Stimulated activated naive CD4-positive, alpha-beta T cell (primary cell): ENCODE measurements around the gene DPP8.
"Not testable (repeated sequence)": the region's sequence is repeated elsewhere in the genome, so short reads cannot be mapped to it uniquely, and the experiment has no call there.

Source experiments
- DNase-seq, 6 experiments: peaks; one replicate each; lab custom pipeline; 2025; lab: John Stamatoyannopoulos, UW

DPP8 gene

GRCh38 chr15:65525622-65526021 is 8.1 kb upstream of the DPP8 start:
- no peak for DNase-seq

- DNase-seq, result no peak
Observed at GRCh38 chr15:65524226-65524625, 6.7 kb upstream of the DPP8 start.

- no peak for DNase-seq
Observed at GRCh38 chr15:65521350-65521749, 3.9 kb upstream of the DPP8 start.

- DNase-seq, result no peak
Observed at GRCh38 chr15:65518633-65519285, 1.3 kb upstream of the DPP8 start.

- no peak for DNase-seq
Observed at GRCh38 chr15:65517866-65518207, 348 bp upstream of the DPP8 start.

- DNase-seq, result no peak
Observed at GRCh38 chr15:65512807-65513416, 4.6 kb downstream of the DPP8 start.

GRCh38 chr15:65512189-65512588 is 5.3 kb downstream of the DPP8 start:
- DNase-seq, result no peak

- no peak for DNase-seq
Observed at GRCh38 chr15:65509321-65509720, 8.2 kb downstream of the DPP8 start.

- no peak for DNase-seq
Observed at GRCh38 chr15:65494076-65494475, 23.4 kb downstream of the DPP8 start.

GRCh38 chr15:65484876-65485275 is 32.6 kb downstream of the DPP8 start:
- no peak for DNase-seq

GRCh38 chr15:65476903-65477302 is 40.6 kb downstream of the DPP8 start:
- DNase-seq, result no peak

- no peak for DNase-seq
Observed at GRCh38 chr15:65470866-65471265, 46.6 kb downstream of the DPP8 start.

- no peak for DNase-seq
Observed at GRCh38 chr15:65468229-65468909, 49.1 kb downstream of the DPP8 start.

GRCh38 chr15:65466901-65467300 is 50.6 kb downstream of the DPP8 start:
- no peak for DNase-seq

- not testable (repeated sequence) for DNase-seq
Observed at GRCh38 chr15:65463096-65463495, 54.4 kb downstream of the DPP8 start.

GRCh38 chr15:65460741-65461347 is 56.6 kb downstream of the DPP8 start:
- DNase-seq, result no peak

GRCh38 chr15:65455256-65455655 is 62.2 kb downstream of the DPP8 start:
- not testable (repeated sequence) for DNase-seq

GRCh38 chr15:65451989-65452388 is 65.5 kb downstream of the DPP8 start:
- DNase-seq, result no peak

GRCh38 chr15:65450556-65450955 is 66.9 kb downstream of the DPP8 start:
- DNase-seq, result no peak

- no peak for DNase-seq
Observed at GRCh38 chr15:65447145-65447544, 70.3 kb downstream of the DPP8 start.

GRCh38 chr15:65434201-65434600 is 83.3 kb downstream of the DPP8 start:
- DNase-seq, result no peak

GRCh38 chr15:65431731-65432130 is 85.8 kb downstream of the DPP8 start:
- DNase-seq, result no peak

GRCh38 chr15:65426216-65426853 is 91.2 kb downstream of the DPP8 start:
- no peak for DNase-seq
